Omental fat pad (tissue), 4 donors: ENCODE measurements around the gene SLC26A11. TPM values are rescaled to one million over a fixed set of nuclear protein-coding genes. Genes with fewer than 3 reads are reported as not detected.

ENCODE experiments used
- ATAC-seq: fragments of 150-250 bp; one replicate; pipeline ENCODE4 v1.9.1; 2016; ENCODE audit warnings: mild to moderate bottlenecking, moderate library complexity; ENCODE audit not compliant: low FRiP score
- DNase-seq: peaks from one replicate; pipeline ENCODE4 v3.0.0-alpha.2; 2019; ENCODE audit warnings: low spot score
- CTCF ChIP-seq, 3 donors: fragments of 450-650 bp; IDR thresholded peaks; one replicate each; pipeline ENCODE4 v1.5.1; 2016 to 2017; ENCODE audit warnings: antibody characterized with exemption in 3 of 3, mild to moderate bottlenecking in 3 of 3, moderate library complexity in 2 of 3
- total RNA-seq, 4 donors: library from RNA; depleted of rRNA; stranded (reverse); fragments of >200 nt; gene quantifications; one replicate each; pipeline ENCODE4 v1.1.0, GENCODE V29; 2016

The SLC26A11 gene
- total RNA-seq, 4 donors from 2014 or later = 9.1 to 18.9 (median 11.3) TPM

DNA sequence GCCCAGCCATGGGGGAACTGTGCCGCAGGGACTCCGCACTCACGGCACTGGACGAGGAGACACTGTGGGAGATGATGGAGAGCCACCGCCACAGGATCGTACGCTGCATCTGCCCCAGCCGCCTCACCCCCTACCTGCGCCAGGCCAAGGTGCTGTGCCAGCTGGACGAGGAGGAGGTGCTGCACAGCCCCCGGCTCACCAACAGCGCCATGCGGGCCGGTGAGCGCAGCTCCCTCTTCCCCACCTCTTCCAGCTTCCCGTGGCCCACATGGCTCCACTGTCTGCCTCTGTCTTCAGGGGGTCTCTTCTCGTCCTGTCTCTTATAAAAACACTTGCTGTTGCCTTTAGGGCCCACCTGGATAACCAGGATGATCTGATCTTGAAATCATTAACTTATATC, 38.8 kb upstream of the SLC26A11 start:
- no peak for TF ChIP-seq CTCF (IDR thresholded peaks at IDR 0.05)
- ATAC-seq (no peak), DNase-seq (no peak)

DNA sequence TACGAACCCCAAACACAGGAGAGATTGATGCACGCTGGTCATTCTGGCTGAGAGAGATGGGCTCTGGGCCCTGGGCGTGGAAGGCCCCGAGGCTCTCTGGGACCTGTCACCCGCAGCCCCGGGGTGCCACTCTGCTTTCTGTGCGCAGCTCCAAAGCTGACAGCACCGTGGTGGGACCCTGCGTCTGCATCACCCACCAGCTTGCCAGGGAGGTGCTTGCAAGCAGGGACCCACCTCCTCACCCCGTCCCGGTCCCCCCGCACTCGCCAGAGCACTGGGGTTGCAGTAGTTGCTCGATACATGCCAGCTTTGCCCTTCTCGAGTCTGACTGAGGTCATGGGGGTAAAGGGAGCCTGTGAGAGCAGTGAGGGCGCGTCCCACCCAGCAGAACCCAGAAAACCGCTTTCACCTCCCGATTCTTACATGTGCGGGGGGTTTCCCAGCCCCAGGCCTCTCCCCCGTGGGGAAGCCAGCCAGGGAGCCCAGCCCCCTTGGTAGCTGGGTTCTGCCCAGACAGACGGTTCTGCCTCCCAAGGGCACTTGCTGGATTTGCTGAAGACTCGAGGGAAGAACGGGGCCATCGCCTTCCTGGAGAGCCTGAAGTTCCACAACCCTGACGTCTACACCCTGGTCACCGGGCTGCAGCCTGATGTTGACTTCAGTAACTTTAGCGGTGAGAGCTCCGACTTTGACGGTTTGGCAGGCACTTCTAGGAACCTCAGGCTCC, 37.9 kb upstream of the SLC26A11 start:
- no peak for ATAC-seq
- TF ChIP-seq CTCF (IDR thresholded peaks at IDR 0.05) = no peak
- no peak for DNase-seq

DNA sequence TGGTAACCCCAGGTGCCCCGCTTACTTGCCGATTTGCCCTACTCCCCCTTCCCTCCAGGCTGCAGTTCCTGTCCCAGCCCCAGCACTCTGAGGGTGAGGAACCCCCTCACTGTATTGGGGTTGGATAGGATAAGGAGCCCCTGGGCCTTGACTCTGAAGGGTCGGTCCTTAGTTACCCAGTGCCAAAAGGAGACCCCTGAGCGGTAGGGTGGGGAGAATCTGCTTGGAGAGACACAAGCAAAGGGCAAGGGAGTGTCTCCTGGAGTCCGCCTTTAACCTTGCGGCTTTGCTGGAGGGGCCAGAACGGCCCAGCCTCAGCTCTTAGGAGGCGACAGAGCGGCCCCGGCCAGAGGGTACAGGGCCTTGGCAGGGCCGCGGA, 37.4 kb upstream of the SLC26A11 start:
- ATAC-seq (no peak), DNase-seq (no peak)
- no peak for TF ChIP-seq CTCF (IDR thresholded peaks at IDR 0.05)

DNA sequence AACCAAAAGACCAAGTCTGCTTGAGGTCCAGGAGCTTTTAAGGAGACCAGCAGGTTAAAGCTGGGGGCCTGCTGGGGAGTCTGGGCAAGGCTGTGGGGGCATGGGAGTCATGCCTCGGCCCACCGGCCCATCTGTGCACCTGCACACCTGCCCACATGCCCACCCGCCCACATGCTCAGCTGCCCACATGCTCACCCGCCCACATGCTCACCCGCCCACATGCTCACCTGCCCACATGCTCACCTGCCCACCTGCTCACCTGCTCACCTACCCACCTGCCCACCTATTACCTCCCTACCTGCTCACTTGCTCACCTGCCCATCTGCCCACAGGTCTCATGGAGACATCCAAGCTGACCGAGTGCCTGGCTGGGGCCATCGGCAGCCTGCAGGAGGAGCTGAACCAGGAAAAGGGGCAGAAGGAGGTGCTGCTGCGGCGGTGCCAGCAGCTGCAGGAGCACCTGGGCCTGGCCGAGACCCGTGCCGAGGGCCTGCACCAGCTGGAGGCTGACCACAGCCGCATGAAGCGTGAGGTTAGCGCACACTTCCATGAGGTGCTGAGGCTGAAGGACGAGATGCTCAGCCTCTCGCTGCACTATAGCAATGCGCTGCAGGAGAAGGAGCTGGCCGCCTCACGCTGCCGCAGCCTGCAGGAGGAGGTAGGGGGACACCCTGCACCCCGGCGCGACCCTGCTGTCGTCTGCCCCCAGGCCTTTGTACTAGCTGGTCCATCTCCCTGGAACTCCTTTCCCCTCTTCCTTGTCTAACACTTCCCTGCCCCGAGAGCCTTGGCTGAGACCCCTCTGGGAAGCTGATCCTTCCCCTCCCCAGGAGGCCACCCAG, 36.4 kb upstream of the SLC26A11 start:
- ATAC-seq (no peak), DNase-seq (no peak)
- TF ChIP-seq CTCF (IDR thresholded peaks at IDR 0.05) = no peak

DNA sequence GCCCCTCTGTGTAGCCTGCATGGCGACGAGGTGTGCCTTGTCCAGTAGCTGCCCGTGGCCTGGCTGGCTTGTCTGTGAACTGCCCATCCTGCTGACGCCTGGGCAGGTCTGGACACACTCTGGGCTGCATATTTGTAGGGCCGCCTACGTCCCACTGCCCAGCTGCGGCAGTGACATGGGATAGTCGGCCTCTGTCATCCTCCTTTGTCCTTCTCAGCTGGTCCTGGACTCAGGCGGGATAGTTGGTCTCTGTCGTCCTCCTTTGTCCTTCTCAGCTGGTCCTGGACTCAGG, 35.9 kb upstream of the SLC26A11 start:
- ATAC-seq = no peak
- no peak for TF ChIP-seq CTCF (IDR thresholded peaks at IDR 0.05)
- no peak for DNase-seq

- DNase-seq (no peak), ATAC-seq (no peak)
- no peak for TF ChIP-seq CTCF (IDR thresholded peaks at IDR 0.05)
These were observed 34.3 kb upstream of the SLC26A11 start for GRCh38 chr17:80185968-80186367.

DNA sequence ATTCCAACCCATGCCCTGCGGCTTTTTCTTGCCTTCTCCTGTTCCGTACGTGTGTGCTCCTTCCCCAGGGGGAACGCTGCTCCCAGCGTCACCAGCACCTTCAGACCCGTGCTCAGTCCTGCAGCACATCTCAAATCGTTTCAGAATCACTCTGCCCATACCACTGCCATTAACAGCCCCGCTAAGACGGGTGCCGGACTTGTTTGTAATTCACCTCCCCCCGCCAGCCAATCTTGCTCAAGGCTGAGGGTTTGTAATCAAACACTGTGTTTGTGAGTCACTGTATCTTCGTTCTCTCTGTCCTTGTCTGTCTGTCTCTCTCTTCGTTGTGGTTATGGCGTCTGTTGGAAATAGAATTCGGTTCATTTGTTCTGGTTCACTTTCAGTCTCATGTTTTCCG, 33.1 kb upstream of the SLC26A11 start:
- TF ChIP-seq CTCF (IDR thresholded peaks at IDR 0.05) = no peak
- no peak for ATAC-seq
- no peak for DNase-seq
